Activated CD8-positive, alpha-beta memory T cell treated with anti-CD3 and anti-CD28 coated beads, Interleukin-2, amount 50 U/mL, for 1 hour (primary cell): ENCODE measurements around the gene POC1A.

Experiments
- DNase-seq: peaks from one replicate; pipeline ENCODE4 v3.0.0-alpha.2; 2020; ENCODE audit errors: extremely low read depth

The POC1A gene

DNA sequence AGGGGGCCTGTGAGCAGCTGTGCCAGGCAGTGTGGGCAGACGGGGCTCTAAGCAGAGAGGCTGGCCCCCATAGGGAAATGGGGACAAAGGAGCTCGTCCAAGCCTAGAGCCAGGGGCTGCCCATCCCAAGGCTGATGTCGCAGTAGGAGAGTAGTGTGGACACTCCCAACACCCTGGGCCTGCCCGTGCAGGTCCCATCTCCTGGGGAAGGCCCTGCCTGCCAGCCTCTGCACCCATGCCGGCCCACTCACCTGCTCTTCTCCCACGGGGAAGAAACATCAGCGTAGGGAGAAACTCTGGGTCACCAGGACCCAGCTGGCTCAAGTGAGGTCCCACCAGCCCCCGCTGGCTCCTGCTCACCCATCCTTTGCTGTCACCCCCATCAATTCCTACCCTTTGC is 87.2 kb downstream of the POC1A start:
- DNase-seq, result no peak

DNA sequence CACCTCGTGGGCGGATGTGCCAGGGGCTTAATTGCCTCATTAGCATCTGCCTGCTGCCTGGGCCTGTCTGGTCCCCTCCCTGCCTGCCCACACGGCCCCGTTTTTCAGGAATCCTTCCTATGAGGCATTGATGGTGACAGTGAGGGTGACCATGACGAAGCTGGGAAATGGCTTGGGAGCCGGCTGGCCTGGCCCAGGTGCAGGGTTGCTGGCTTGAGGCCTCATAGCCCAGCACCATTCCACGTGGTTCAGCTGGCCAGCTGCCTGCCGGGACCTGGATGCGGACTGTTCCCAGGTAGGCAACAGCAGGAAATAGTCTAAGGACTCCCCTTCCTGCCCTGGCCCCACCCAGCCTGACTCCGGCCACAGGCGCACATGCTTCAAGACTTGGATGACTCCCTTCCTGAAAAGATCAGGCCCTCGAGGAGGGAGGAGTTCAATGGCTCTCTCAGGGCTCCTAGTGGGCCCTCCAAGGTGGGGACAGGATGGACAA is 88.9 kb downstream of the POC1A start:
- no peak for DNase-seq

DNA sequence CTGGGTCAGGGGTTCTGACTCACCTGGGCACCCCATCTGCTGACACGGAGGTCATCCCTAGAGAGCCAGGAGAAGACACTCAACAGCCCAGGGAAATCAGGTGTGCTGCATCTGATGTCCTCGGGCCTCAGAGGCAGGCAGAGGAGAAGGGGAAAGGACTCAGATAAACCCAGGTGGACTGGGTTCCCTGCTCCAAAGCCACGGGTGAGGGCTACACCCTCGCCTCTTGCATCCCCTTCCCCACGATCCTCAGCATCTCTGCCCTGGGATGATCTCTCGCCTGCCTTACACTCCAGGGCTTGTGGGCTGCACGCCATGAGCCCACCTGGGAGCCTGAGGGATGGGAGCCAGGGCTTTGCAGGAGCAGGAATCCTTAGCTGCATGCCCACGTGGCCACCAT is 89.7 kb downstream of the POC1A start:
- DNase-seq, result no peak

DNA sequence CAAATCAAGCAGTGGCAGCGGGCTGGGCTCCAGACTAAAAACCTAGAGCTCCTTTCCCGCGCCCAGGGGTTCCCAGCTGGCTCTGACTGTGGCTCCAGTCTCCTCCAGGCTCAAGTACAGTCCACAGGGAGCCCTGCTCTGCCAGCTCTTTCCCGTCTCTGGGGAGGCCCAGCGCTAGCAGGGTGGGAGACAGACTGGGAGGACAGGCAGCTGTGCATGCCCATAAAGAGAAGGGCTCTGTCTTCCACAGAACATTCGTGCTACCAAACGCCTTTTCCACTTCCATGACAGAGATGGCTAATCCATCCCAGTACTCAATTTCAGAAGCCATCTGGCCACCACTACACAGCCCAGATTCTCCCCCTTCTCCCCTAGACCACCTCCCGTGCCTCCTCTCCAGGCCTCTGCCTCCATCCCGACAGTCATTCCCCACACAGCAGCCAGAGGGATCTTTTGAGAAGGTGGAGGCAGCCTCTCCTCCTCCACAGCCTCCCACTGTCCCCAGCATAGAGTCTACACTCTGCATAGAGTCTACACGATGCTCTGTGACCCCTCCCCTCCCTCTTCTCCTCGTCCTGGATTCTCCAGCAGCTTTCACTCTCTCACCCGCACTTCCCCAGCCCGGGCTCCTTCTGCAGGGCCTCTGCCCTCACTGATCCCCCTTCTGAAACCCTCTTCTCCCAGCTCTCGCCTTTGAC is 91.0 kb downstream of the POC1A start:
- DNase-seq, result no peak

DNA sequence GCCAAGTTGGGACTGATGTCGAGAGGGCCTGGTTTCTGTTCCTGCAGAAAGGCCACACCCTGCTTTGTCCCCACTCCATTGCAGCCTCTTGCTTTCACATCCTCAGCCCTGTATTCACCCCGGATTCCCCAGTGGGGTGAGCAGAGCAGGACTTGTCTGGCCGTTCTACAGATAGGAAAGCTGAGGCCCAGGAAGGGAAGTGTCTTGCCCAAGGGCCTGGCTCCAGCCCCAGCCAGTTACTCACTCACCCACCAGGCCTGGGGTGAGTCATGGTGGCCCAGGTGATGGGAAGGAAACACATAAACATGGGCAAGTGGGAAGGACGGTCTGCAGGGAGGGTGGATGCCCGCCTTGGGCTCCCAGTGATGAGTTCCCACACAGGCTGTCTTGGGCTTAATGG is 91.7 kb downstream of the POC1A start:
- DNase-seq, result no peak

DNA sequence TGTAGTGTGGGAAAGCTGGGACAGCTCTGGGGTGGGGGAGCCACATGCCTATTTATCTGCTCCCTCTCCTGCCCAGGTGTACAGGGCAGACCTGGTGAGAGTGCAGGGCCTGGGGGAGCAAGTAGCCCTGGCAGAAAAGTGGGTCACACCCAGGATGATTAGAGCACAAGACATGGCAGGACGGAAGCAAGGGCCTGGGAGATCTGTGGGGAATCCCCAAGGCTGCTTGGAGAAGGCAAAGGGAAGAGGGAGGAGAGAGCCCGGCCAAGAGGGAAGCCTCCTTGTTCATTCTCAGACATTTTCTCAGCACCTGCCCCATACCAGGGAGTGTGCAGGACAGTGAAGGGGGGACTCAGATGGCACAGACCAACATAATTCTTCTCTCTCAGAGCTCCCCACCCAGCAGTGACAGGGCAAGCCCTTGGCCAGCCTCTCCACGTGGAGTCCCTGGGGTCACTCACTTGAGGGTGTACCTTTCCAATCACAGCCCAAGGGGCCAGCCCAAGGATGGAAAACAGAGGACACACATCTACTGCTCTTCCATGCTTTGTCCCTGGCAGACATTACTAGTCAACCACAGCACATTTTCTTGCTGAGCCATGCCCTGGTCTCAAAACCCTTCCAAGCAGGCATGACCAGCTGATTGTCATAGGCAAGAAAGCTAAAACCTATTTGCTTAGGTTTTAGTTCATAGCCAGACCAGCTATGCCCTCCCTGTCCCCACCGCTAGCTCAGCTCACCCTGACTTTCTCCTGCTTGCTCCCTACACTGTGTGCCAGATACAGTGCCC is 92.9 kb downstream of the POC1A start:
- no peak for DNase-seq

DNA sequence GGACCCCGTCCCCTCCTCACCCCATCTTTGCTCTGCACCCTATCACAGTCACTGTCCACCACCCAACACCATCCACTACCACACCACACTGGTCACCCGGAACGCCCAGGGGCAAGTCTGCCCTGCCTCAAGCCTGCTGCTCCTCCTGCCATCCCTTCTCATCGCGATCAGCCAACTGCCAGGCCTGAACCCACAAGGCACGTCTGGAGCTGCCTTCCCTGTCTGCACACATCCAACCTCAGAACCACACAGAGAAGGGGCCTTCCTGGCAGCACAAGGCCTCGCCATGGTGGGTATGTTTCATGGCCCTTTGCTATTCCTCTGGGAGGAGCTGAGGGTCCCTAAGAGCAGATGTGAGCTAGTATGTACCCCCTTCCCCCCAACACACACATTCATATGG is 94.4 kb downstream of the POC1A start:
- no peak for DNase-seq

DNA sequence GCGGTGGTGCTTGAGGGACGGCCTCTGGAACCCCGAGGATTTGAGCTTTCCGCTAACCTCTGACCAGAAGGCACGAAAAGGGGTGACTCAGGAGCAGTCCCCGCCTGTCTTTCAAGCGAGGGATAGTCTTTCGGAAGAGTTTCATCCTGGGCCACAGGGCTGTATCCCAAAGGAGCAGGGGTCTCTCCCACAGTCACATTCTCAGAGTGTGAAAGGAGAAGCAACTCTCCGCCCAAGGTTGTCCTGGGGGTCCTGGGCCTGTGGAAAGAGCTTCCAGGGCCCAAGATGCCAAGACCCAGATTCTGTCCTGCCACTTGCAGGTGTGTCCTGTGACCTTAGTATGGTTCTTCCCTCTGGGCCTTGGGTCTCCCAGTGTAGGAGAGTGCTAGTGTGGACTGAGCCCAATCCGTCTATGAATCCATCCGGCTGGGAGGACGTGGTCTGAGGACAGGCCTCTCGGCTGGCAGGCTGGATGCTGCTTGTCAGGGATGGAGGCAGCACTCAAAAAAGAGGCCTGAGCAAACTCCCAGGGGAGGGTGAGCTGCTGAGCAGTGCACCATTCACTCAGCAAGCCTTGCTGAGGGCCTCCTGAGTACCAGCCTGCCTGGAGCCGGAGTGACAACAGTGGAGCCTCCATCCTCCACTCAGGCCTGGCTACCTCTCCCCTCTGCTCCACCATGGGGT is 96.3 kb downstream of the POC1A start:
- no peak for DNase-seq

DNA sequence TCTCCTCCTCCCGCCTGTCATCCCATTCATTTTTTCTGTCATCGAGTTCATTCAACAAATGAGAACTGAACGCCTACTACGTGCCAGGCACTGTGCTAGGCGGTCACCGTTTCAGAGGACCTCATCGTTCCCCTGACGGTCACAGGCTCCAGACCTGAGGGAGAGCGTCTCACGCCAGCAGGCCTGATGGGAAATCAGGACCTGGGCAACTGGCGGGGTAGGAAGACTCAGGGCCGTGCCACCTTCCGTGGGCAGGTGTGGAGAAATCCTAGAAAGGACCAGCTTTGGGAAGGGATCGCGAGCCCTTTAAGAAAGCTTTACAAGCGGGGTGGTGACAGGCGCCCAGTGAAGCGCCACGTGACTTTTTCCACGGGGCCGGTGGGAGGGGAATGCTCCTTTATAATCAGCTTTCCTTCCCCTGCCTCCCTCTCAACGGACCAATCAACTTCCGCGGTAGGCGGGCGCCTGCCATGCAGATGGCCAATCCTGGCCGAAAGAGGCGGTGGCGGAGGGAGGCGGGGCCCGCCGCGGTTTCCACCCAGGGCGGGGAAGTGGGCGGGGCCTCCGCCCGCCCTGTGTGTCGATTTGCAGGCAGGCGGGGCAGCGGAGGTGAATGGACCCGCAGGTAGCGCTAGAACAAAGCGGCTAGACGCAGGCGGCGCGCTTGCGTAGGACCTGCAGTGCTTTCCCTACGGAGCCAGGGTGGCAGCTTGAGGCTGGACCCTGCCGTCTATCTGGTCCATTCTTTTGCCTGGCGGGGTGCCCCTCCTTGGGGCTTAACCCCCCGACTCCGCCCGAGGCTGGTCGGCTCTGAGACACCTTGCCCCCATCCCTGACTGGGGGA is 97.0 kb downstream of the POC1A start:
- DNase-seq, result peak; percentile 97

DNA sequence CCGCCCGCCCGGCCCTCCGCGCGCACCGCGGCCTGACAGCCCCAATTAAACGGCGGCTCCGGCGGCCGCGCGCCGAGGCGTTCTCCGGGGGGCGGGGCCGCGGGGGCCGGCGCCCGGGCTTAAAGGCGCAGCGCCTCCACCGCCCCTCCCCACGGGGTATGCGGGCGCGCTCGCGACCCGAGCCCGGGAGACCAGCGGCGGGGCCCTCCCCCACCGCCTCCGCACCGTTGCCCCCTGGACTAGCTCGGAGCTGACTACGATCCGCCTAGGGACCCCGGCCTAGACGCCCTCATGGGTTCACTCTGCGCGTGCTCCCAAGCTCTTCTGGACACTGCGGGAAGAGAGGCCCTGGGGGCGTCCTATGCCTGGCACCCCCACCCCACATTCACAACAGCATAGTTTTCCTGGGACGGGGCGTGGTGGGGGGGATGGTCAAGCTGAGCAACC is 97.7 kb downstream of the POC1A start, which contains the start of gene DUSP7:
Gene DUSP7, minus strand, starts transcription at position 51 of the 447 bp plus-strand sequence. CDS start 205 bp downstream, outside the sequence.
- no peak for DNase-seq

DNA sequence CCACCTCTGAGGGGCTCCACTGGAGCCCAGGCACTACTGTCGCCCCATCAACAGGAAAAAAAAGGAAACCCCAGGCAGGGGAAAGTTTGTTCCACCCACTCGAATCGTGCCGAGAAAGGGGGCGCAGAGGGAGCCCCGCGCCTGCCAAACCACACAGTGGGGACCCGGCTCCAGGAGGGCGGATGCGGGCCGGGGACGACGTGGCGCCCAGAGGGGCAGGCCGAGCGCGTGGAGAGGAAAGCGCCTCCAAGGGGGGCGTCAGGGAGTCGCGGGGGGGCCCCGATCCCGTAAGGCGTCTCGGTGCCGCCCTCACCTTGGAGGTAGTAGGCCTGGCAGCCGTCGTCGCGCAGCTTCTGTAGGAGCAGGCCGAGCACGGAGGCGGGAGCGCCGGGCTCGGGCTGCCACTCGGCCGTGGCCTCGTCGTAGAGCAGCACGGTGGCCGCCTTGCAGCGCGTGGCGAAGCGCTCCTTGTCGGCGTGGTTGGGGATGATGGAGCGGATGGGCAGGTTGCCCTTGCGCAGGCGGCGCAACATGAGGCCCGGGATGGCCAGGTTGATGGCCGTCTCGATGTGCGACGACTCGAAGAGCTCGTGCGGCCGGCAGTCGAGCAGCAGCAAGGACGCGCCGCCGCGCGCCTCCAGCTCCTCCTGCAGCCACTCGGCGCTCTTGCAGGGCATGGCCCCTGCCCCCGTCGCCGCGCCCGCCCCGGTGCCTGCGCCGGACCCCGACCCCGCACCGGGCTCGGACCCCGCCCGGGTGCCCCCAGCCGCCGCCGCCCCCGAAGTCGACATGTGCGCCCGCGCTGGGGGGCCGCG is 98.5 kb downstream of the POC1A start:
- DNase-seq, result no peak

DNA sequence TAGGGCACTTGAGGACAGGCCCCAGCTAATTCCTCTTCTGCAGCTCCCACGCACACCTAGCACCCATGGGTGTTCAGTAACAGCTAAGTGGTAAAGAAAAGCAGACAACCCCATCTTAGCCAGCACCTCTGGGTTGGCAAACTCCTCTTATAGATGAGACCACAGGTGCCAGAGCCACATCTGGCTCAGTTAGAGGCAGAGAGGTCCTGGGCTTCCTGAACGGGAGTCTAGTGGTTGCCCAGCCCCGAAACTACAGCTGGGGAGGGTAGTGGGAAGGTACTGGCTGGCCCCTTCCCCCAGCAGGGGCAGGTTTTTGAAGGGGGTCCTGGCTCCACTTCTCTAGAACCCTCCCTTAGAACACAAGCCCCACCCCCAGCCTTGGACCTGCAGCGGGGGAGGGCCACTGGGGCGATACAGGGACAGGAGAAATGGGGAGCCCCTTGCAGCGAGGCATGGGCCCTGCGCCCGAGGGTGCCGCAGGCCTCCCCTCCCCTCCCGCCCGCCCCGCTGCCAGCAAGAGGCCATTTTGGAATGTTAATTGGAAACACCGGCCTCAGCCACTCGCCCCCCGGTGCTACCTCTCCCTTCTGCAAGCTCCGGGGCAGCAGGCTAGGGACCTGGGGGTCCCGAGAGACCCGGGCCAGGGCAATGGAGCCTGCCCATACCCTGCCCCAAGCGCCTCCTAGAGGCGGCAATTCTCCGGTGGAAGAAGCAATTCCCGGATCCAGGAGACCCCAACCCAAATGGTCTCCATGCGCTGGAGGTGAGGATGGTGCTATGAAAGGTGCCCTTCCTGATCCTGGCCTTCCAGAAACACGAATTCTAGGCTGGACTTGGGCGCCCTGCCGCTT is 99.3 kb downstream of the POC1A start:
- no peak for DNase-seq

DNA sequence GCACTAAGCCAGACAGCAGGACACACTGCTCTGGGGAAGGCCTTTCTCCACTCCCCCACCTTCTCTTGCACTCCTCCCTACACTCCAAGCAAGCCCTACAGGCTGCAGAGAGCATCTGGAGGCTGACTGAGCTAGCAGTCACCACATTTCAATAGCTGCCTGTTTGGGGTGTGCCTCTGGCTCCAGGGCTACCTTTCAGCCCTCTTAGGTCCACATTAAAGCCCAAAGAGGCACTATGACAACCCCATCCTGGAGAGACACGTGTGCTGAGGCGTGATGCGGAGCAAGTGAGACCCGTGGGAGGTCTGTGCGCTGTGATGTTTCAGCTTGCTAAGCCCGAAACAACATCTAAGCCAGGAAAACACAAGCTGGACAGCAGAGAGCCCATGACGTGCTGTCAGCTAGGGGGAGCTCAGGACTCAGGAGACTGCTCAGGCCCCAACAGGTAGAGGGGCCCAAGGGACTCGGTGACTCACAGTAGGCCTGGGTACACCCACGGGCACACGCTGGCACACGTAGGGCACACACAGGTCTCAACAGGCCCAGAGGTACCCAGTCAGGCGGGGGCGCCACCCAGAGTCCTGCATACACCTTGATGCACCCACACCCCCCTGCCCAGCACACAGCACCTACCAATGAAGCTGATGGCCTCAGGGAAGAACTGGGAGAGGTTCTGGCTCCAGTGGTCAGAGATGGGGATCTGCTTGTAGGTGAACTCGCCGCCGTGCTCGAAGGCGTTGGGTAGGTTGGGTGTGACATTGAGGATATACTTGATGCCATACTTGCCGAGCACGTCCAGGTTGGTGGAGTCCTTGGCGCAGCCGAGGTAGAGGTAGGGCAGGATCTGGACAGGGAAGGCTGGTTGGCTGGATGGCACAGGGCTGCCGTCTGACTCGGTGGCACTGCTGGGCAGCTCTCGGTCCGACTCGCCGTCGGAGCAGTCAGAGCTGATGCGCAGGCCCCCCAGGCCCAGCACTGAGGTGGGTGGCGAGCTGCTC is 100.6 kb downstream of the POC1A start:
- DNase-seq, result no peak

DNA sequence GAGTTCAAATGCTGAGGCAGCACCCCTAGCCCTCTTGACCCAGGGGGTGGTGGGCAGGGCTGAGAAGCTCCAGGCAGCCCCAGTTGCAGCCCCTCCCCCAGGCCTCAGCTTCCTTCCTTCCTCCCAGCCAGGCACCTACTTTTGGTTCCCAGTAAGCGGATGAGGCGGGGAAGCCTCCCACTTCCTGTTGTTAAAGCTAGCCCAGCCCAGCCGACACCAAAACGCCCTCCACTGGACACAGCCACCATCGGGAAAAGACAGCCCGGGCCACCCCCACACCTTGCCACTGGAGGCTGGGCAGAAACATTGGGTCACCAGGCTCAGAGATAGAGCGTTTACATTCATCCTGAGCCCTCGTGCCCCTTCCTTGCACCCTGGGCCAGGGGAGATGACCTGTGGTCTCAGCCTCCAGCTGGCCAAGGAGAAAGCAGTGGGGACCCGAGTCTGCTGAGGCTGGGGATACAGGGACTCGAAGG is 101.4 kb downstream of the POC1A start:
- DNase-seq, result no peak

DNA sequence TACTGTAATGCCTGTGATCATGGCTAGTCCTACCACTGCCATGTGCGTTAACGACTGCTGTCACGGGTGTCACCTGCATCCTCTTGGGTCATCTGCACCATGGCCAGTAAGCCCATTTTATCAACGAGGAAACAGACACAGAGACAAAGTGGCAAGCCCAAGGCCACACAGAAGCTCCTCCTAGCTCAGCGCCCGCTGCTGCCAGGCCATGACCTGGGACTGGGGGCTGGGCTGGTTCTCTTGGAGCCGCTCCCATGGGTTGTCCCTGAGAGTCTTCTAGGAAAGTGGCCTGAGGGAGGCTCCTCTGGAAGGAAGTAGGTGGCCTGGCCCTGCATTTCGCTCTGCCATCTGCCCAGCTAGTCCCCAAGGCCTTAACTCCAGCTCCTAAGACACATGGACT is 102.8 kb downstream of the POC1A start:
- DNase-seq, result no peak

DNA sequence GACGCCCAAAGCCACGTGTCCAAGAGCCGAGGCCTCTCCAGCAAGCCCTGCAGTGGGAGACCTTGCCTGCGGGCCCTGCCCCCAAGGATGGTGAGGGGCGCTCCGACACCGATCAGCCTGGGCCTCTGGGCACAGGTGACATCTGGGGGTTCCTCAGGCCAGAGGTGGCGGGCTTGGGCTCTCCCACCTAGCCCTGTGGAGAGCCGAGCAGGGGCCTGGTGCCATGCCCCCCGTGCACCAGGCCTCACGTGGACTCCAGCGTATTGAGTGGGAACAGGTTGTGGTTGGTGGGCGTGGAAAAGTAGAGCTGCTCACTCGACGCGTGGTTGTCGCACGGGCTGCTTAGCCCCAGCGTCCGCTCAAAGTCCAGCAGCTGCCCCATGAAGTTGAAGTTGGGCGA is 103.7 kb downstream of the POC1A start:
- no peak for DNase-seq

DNA sequence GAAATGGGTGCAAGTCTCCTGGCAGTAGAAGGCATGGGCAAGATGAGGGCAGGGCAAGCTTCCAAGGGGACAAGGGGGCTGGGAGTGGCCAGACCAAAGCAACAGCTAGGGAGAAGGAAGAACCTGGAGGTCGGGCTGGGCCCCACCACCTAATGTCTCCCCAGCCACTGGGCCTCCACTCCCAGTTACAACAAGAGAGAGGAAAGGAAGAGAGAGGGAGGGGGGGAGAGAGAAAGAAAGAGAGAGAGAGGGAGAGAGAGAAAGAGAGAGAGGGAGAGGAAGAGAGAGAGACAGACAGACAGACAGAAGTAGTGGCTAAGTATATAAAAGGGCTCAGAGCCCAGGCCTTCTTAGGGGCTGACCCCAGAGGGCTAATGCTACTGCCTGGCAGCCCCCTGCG is 104.7 kb downstream of the POC1A start:
- no peak for DNase-seq

DNA sequence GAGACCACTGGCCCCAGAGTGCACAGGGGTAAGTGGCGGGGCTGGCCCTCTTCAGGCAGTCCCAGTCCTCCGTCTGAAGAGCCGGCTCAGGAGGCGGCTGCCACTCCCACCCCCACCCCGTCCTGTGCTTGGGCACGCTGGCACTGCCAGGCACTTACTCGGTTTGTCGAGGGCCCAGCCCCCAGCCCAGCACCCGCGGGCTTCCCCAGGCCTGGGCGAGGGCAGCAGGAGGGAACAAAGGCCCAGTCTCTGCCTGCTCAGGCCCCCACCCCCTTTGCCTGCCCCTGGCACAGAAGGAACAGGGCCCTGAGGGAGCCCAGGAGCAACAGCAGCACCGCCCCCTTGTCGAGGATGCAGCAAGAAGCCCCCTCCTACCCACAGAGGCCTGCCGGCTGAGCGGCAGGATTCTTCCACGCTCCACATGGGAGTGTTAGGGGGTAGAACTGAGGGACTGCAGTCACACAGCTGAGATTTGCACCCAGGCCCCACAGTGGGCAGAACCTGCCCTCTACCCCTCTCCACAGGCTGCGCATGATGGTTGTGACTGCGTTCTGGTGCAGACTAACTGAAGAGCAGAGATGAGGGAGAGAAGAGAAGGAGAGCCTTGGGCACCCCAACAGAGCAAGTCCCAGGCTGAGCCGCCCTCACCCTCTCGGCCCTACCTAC is 106.8 kb downstream of the POC1A start:
- no peak for DNase-seq
